Measurements from ENCODE around the gene IGSF21.

Gene IGSF21

DNA sequence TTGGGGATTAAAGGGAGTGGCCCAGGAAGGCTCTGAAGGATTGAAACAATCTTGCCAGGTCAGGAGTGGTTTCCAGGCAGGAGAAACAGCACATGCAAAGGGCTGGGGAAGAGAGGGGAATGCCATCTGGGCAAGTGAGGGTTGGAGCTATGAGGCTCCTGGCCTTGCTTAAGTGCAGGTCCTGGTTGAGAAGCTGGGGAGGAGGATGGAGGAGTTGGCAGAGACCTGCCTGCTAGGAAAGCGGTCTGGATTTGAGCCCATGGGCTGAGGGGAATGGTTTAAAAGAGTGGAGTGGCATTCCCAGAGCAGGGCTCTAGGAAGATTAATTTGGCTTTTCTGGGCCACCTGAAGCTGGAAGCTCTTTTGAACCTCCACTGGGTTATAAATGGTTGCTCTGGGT is 9.2 kb downstream of the IGSF21 start:
- Histone ChIP-seq H3K36me3 (replicated peaks; ENCODE audit: low read depth, low read length) (no peaks in the 10 kb centered on the region), H3K79me2 (ENCODE audit: low read length) (no peaks in the 10 kb centered on the region), H3K9ac (ENCODE audit: low read length) (no peak overlapping the region), H3K4me1 (ENCODE audit: low read length) (no peaks in the 10 kb centered on the region), H3K9me3 (ENCODE audit: insufficient read depth, low read length) (no peaks in the 10 kb centered on the region), H3K4me2 (ENCODE audit: low read length) (no peak overlapping the region), H3K4me3 (ENCODE audit: low read length) (no peak overlapping the region), H3K27me3 (ENCODE audit: low read depth, low read length) (0 out of 2 replicates have a peak, but pooled peaks cover 3% of the 10 kb centered on the region), H4K20me1 (ENCODE audit: insufficient read depth, low read length) (no peaks in the 10 kb centered on the region), H2AFZ (ENCODE audit: low read depth, low read length) (no peak overlapping the region), H3K27ac (ENCODE audit: low read length) (no peak overlapping the region)
- TF ChIP-seq, protein P1, sequence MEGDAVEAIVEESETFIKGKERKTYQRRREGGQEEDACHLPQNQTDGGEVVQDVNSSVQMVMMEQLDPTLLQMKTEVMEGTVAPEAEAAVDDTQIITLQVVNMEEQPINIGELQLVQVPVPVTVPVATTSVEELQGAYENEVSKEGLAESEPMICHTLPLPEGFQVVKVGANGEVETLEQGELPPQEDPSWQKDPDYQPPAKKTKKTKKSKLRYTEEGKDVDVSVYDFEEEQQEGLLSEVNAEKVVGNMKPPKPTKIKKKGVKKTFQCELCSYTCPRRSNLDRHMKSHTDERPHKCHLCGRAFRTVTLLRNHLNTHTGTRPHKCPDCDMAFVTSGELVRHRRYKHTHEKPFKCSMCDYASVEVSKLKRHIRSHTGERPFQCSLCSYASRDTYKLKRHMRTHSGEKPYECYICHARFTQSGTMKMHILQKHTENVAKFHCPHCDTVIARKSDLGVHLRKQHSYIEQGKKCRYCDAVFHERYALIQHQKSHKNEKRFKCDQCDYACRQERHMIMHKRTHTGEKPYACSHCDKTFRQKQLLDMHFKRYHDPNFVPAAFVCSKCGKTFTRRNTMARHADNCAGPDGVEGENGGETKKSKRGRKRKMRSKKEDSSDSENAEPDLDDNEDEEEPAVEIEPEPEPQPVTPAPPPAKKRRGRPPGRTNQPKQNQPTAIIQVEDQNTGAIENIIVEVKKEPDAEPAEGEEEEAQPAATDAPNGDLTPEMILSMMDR (IDR thresholded peaks at IDR 0.05; ENCODE audit: low read depth, low read length): no peak
- no peak for TF ChIP-seq EZH2phosphoT487 (IDR thresholded peaks at IDR 0.05; ENCODE audit: low read depth)

DNA sequence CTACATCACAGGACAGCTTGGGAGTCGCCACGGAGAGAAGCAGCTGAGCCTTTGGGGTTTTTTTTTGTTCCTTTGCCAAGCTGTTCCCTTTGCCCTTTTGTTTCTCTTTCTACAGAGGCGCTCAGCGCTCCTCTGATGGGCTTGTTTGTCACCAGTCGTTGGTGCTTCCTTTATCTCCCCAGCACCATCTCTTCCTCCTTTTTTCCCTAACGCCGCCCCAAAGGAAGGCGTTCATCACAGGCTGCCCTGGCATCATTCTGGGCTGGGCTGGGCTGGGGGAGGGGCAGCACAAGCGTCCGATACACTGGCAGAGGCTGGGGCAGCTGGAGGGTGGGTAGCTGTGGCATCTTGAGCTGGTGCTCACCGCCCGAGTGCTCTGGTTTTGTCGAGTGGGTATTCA is 10.5 kb downstream of the IGSF21 start:
- H3K27ac ChIP-seq (ENCODE audit: low read length): no peak overlapping the region
- no peak overlapping the region for H3K4me3 ChIP-seq (ENCODE audit: low read length)
- H3K9me3 ChIP-seq (ENCODE audit: insufficient read depth, low read length): no peaks in the 10 kb centered on the region
- H3K36me3 ChIP-seq (replicated peaks; ENCODE audit: low read depth, low read length): no peaks in the 10 kb centered on the region
- no peak overlapping the region for H3K4me2 ChIP-seq (ENCODE audit: low read length)
- H3K79me2 ChIP-seq (ENCODE audit: low read length): no peaks in the 10 kb centered on the region
- no peaks in the 10 kb centered on the region for H3K4me1 ChIP-seq (ENCODE audit: low read length)
- no peak overlapping the region for H2AFZ ChIP-seq (ENCODE audit: low read depth, low read length)
- no peak overlapping the region for H3K9ac ChIP-seq (ENCODE audit: low read length)
- 0 out of 2 replicates have a peak, but pooled peaks cover 3% of the 10 kb centered on the region for H3K27me3 ChIP-seq (ENCODE audit: low read depth, low read length)
- no peaks in the 10 kb centered on the region for H4K20me1 ChIP-seq (ENCODE audit: insufficient read depth, low read length)
- TF ChIP-seq, protein P1 (IDR thresholded peaks at IDR 0.05; ENCODE audit: low read depth, low read length): no peak
- no peak for TF ChIP-seq EZH2phosphoT487 (IDR thresholded peaks at IDR 0.05; ENCODE audit: low read depth)

DNA sequence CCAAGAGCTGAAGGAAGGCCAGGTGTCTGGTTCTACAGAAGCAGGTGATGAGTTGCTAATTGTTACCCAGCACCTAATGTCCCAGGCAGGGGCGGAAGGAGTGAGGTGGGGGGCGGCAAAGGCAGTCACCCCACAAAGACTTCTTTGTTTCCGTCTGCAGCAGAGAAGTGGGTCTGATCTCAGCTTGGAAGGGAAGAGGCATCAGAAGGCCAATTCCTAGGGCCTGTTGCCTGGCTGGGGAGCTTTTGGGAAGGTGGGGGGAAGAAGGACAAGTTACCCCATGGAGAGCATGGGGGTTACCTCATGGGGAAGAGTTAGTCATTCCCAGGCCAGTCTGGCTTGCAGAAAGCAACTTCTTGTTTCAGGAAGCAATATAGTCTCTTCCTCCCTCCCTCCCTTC is 10.9 kb downstream of the IGSF21 start:
- H3K36me3 ChIP-seq (replicated peaks; ENCODE audit: low read depth, low read length): no peaks in the 10 kb centered on the region
- no peak overlapping the region for H2AFZ ChIP-seq (ENCODE audit: low read depth, low read length)
- H3K4me2 ChIP-seq (ENCODE audit: low read length): no peak overlapping the region
- H3K4me1 ChIP-seq (ENCODE audit: low read length): no peaks in the 10 kb centered on the region
- no peaks in the 10 kb centered on the region for H3K79me2 ChIP-seq (ENCODE audit: low read length)
- H3K27ac ChIP-seq (ENCODE audit: low read length): no peak overlapping the region
- TF ChIP-seq, protein P1 (IDR thresholded peaks at IDR 0.05; ENCODE audit: low read depth, low read length): no peak
- TF ChIP-seq EZH2phosphoT487 (IDR thresholded peaks at IDR 0.05; ENCODE audit: low read depth): no peak
- no peak overlapping the region for H3K4me3 ChIP-seq (ENCODE audit: low read length)
- 0 out of 2 replicates have a peak, but pooled peaks cover 3% of the 10 kb centered on the region for H3K27me3 ChIP-seq (ENCODE audit: low read depth, low read length)
- no peak overlapping the region for H3K9ac ChIP-seq (ENCODE audit: low read length)
- H4K20me1 ChIP-seq (ENCODE audit: insufficient read depth, low read length): no peaks in the 10 kb centered on the region
- no peaks in the 10 kb centered on the region for H3K9me3 ChIP-seq (ENCODE audit: insufficient read depth, low read length)

DNA sequence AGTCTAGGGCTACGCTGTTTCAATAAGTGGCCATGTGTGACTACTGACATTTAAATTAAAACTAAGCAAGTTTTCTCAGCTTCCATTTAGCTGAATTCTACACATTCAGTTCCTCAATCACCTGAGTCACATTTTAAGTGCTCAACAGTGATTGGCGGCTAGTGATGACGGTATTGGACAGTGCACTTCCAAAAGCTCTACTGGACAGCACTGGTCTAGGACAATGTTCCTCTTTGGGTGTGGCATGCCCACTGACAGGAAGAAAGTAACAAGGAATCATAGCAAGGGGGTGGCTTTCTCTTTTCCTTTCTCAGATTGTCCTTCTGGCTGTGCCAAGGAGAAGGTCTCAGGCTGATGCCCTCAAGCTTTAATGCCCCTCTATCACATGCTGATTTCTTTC is 11.7 kb downstream of the IGSF21 start:
- Histone ChIP-seq H3K4me3 (ENCODE audit: low read length) (no peak overlapping the region), H3K4me1 (ENCODE audit: low read length) (no peaks in the 10 kb centered on the region), H3K36me3 (replicated peaks; ENCODE audit: low read depth, low read length) (no peaks in the 10 kb centered on the region), H3K27me3 (ENCODE audit: low read depth, low read length) (0 out of 2 replicates have a peak, but pooled peaks cover 3% of the 10 kb centered on the region), H4K20me1 (ENCODE audit: insufficient read depth, low read length) (no peaks in the 10 kb centered on the region), H3K4me2 (ENCODE audit: low read length) (no peak overlapping the region), H3K9me3 (ENCODE audit: insufficient read depth, low read length) (no peaks in the 10 kb centered on the region), H2AFZ (ENCODE audit: low read depth, low read length) (no peak overlapping the region), H3K27ac (ENCODE audit: low read length) (no peak overlapping the region), H3K9ac (ENCODE audit: low read length) (no peak overlapping the region), H3K79me2 (ENCODE audit: low read length) (no peaks in the 10 kb centered on the region)
- no peak for TF ChIP-seq EZH2phosphoT487 (IDR thresholded peaks at IDR 0.05; ENCODE audit: low read depth)
- TF ChIP-seq, protein P1 (IDR thresholded peaks at IDR 0.05; ENCODE audit: low read depth, low read length): no peak

Measured in OCI-LY3 (cell line).